Heart left ventricle (tissue), 16 donors: ENCODE measurements around the gene RASSF1. TPM values are rescaled to one million over a fixed set of nuclear protein-coding genes. Genes with fewer than 3 reads are reported as not detected.

Experiments used
- ATAC-seq, 4 donors: fragments of 200-7000 bp; cut with Tn5 transposase; one replicate each; pipeline ENCODE4 v1.9.1; 2020 to 2022; ENCODE audit warnings: moderate library complexity in 4 of 4, mild to moderate bottlenecking in 3 of 4, moderate number of reproducible peaks in 1 of 4
- DNase-seq, 5 donors: peaks; one replicate each; pipeline ENCODE4 v3.0.0-alpha.2; 2020
- H3K27ac ChIP-seq, 12 donors: fragments of 200-600 bp; sonication (generic) in 4 of 12; one replicate each; pipeline versions ENCODE4 v1.5.0 to v1.8.0; 2016 to 2022; ENCODE audit warnings: mild to moderate bottlenecking in 2 of 12
- H3K27me3 ChIP-seq, 9 donors: fragments of 200-600 bp; sonication (generic) in 2 of 9; one replicate each; pipeline versions ENCODE4 v1.5.1 to v1.8.0; 2016 to 2022; ENCODE audit warnings: mild to moderate bottlenecking in 3 of 9
- H3K36me3 ChIP-seq, 9 donors: fragments of 200-600 bp; sonication (generic) in 2 of 9; one replicate each; pipeline versions ENCODE4 v1.5.0 to v1.8.0; 2018 to 2022; ENCODE audit warnings: mild to moderate bottlenecking in 2 of 9
- H3K4me1 ChIP-seq, 12 donors: fragments of 200-600 bp; sonication (generic) in 4 of 12; one replicate each; pipeline versions ENCODE4 v1.5.0 to v1.8.0; 2016 to 2022; ENCODE audit warnings: mild to moderate bottlenecking in 3 of 12
- H3K4me3 ChIP-seq, 12 donors: fragments of 200-600 bp; sonication (generic) in 4 of 12; one replicate each; pipeline versions ENCODE4 v1.5.0 to v1.8.0; 2017 to 2022; ENCODE audit warnings: mild to moderate bottlenecking in 9 of 12, moderate library complexity in 4 of 12
- H3K9me3 ChIP-seq, 12 donors: fragments of 200-600 bp; sonication (generic) in 4 of 12; one replicate each; pipeline versions ENCODE4 v1.5.0 to v1.8.0; 2016 to 2022; ENCODE audit warnings: mild to moderate bottlenecking in 1 of 12
- POLR2A ChIP-seq, 2 donors: fragments of 450-650 bp; IDR thresholded peaks; one replicate each; pipeline ENCODE4 v1.6.1; 2017; ENCODE audit warnings: antibody characterized with exemption in 2 of 2, mild to moderate bottlenecking in 2 of 2, moderate library complexity in 2 of 2
- WGBS, 4 donors: extraction: QIAGEN DNeasy Blood & Tissue Kit in 2 of 4; methylation state at CpG; one replicate each; pipeline versions ENCODE4 v1.1.5 to v1.1.7; 2013 to 2018; 5-methylcytosine and 5-hydroxymethylcytosine counted together
- intact Hi-C, 10 donors: fragments of 100-400 bp; cut with DNase I; formaldehyde crosslinking; loops; one replicate each; pipeline versions ENCODE4 v1.11.1 to v1.14.2; 2022
- polyA plus RNA-seq, 2 donors: library from polyadenylated mRNA; stranded (reverse); fragments of 200-250 nt; gene quantifications; one replicate each; pipeline ENCODE4 v1.2.3, GENCODE V29; 2013
- total RNA-seq, 9 donors: library from RNA; depleted of rRNA in 2 of 9; stranded (reverse); fragments of >200 nt in 2 of 9; fragmentation: NEBNext Ultra II Directional in 3 of 9; extraction: Animal tissue kit (Norgen Biotek cat#: 25700) in 3 of 9; gene quantifications; one replicate each; pipeline versions ENCODE4 v1.1.0 to v1.2.4, GENCODE V29; 2016 to 2023
- TF ChIP-seq, protein P1 (sequence below), 12 donors: fragments of 200-600 bp; sonication (generic) in 4 of 12; IDR thresholded peaks; one replicate each; pipeline versions ENCODE4 v1.5.0 to v1.8.0; 2018 to 2022; ENCODE audit warnings: antibody characterized with exemption in 12 of 12, mild to moderate bottlenecking in 5 of 12
- donor health status: ischemic (EF 13 %, LVEDD 7.1; RV severe dilation, severe dysfunction).
- donor health status: healthy with polysubstance abuse.
- donor health status: DM: no; HTN: yes; CAD: no.
- donor health status: DM: no; HTN: no; CAD: no.
- donor health status: ischemic (EF 25% LVEDD 6.9; RV normal size, moderate dysfunction).
- donor health status: ischemic (EF 25% LVEDD 5.7; RV mildly dilated, moderate dysfunction).
- donor health status: healthy.
- donor health status: DM: yes; HTN: yes; CAD: no.
- donor health status: ischemic (EF 35%, LVEDD 5.7; RV mildly dilated, moderate dysfunction).
- donor health status: nonischemic (EF 11% LVEDD 7.7; RV severe dilation, severe dysfunction).
- donor health status: DM: yes; HTN: yes; CAD: no.
- donor health status: PGD.
- donor health status: ischemic (EF 29% LVEDD 5.4; RV normal size, mild dysfunction).
- donor health status: nonischemic (EF 23%, LVEDD 6.1; RV moderate dilation, normal function).

The RASSF1 gene
- total and polyA plus RNA-seq, 11 donors: 7.9 to 58.6 (median 14.2) TPM

DNA sequence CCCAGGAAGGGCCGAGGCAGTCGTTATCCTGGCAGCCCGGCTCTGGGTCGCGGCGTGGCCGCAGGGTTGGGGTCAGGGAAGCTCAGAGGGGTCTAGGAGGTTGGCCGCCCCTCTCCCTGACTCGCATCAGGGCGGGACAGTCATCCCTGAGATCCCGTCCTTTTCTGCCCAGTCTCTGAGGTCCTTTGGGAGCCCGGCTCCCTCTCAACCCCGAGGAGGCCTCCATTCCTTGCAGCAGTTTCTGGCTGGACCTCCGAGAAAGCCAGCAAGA is 18.6 kb downstream of the RASSF1 start:
- Histone ChIP-seq H3K27ac (peak overlapping the region; percentile 93 to 99 (median 98)), H3K4me1 (peaks cover 6 to 84% (median 63%) of the 10 kb centered on the region in 12 donors), H3K9me3 (no peaks in the 10 kb centered on the region), H3K4me3 (peak overlapping the region; percentile 22 to 97 (median 88)), H3K27me3 (no peaks in the 10 kb centered on the region), H3K36me3 (peaks cover 0 to 50% (median 43%) of the 10 kb centered on the region in 9 donors)
- 21 to 38% (median 22%) methylated on average over 1 to 14 of the region's 14 CpGs for WGBS, 4 donors
- ATAC-seq (no peak), DNase-seq (no peak)
- intact Hi-C loops: loop anchor here in 8 of 10 donors (1.0 to 10.0 kb wide), 7 partner anchors 22 to 130 kb away; partner anchors contain the start of genes GNAI2 (in 3 of the 8), LSMEM2 (in 2 of the 8) and GNAT1 (in 1 of the 8)
- TF ChIP-seq POLR2A (IDR thresholded peaks at IDR 0.05): no peak
- TF ChIP-seq, protein P1, sequence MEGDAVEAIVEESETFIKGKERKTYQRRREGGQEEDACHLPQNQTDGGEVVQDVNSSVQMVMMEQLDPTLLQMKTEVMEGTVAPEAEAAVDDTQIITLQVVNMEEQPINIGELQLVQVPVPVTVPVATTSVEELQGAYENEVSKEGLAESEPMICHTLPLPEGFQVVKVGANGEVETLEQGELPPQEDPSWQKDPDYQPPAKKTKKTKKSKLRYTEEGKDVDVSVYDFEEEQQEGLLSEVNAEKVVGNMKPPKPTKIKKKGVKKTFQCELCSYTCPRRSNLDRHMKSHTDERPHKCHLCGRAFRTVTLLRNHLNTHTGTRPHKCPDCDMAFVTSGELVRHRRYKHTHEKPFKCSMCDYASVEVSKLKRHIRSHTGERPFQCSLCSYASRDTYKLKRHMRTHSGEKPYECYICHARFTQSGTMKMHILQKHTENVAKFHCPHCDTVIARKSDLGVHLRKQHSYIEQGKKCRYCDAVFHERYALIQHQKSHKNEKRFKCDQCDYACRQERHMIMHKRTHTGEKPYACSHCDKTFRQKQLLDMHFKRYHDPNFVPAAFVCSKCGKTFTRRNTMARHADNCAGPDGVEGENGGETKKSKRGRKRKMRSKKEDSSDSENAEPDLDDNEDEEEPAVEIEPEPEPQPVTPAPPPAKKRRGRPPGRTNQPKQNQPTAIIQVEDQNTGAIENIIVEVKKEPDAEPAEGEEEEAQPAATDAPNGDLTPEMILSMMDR (IDR thresholded peaks at IDR 0.05): no peak

DNA sequence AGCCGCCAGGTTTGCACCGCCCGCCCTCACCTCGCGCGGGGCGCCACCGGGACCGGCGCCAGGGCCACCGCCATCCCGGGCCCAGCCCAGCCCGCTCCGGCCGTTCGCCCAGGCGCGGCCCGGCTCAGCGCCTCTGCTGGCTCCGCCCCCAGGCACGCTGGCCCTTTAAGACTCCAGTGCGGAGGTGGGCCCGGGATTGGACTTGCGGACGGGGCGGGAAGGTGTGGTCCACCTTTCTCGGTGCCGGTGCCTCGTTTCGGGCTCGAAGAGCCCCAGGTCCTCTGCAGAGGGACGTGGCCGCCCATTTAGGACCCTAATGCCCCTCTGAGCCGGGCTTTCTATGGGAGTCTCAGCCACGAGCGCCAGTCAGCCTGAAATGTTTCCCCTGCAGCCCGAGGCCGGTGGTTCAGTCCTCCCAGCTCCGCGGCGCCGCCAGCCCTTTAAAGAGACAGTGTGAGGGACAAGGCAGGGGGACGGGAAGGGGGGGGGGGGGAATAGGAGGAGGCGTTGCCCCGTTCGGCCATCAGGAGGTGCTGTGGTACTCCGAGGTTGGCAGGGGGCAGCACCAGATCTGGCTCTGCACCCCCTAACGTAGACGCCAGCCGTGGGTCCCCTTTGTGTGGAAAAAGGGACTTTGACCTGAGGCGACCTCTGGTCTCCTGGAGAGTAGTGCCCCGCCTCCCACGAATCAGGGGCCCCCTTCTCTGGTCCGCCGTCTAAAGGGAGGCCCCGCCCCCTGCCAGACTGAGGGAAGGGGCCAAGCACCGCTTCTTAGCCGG is 19.1 kb downstream of the RASSF1 start:
- H3K27me3 ChIP-seq: no peaks in the 10 kb centered on the region
- peaks cover 0 to 55% (median 48%) of the 10 kb centered on the region in 9 donors for H3K36me3 ChIP-seq
- ATAC-seq (peak; percentile 44 to 82 (median 68)), DNase-seq (peak; percentile 91 to 95 (median 93))
- 0 to 2% (median 1%) methylated on average over 10 to 59 of the region's 59 CpGs for WGBS, 4 donors
- H3K27ac ChIP-seq: peak overlapping the region; percentile 93 to 99 (median 98)
- no peaks in the 10 kb centered on the region for H3K9me3 ChIP-seq
- peak overlapping the region; percentile 62 to 97 (median 88) for H3K4me3 ChIP-seq
- H3K4me1 ChIP-seq: peaks cover 5 to 85% (median 61%) of the 10 kb centered on the region in 12 donors
- intact Hi-C loops: loop anchor here in 9 of 10 donors (1.0 to 10.0 kb wide), 9 partner anchors 17 to 129 kb away; partner anchors contain the start of genes GNAI2 (in 3 of the 9), HYAL1 (in 2 of the 9), LSMEM2 (in 2 of the 9) and GNAT1 (in 1 of the 9)
- TF ChIP-seq, protein P1 (IDR thresholded peaks at IDR 0.05): peak; percentile 27 to 80 (median 60)
- TF ChIP-seq POLR2A (IDR thresholded peaks at IDR 0.05): peak in 1 of 2 donors; percentile 76

DNA sequence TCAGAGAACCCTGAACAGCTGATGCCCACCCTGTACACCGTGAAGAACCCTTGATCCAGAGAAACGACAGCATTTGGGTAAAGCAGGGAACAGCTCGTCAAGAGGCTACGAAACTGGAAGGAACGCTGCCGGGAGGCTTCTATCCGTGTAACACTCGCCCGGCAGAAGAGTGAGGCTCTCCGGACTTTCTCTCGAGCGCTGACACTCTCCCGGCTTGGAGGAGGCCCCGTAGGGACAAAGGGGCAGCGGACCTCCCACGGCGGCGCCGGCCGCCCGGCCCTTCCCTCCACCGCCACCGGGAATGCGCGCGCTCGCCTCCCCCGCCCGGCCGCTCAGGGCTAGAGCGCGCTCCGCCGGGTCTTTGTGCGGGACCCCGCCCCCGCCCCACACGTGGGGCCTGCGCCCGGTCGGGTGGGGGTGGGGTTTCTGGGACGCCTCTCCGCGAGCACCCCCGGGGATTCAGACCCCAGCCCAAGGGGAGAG is 19.7 kb downstream of the RASSF1 start:
- Histone ChIP-seq H3K9me3 (no peaks in the 10 kb centered on the region), H3K4me3 (peak overlapping the region; percentile 62 to 97 (median 88)), H3K36me3 (peaks cover 0 to 56% (median 48%) of the 10 kb centered on the region in 9 donors), H3K27ac (peak overlapping the region; percentile 93 to 99 (median 98)), H3K4me1 (peaks cover 5 to 88% (median 61%) of the 10 kb centered on the region in 12 donors), H3K27me3 (no peaks in the 10 kb centered on the region)
- ATAC-seq (peak in 3 of 4 donors; percentile 11 to 71 (median 65)), DNase-seq (peak; percentile 84 to 89 (median 88))
- intact Hi-C loops: loop anchor here in 8 of 10 donors (2.0 to 10.0 kb wide), 7 partner anchors 16 to 129 kb away; partner anchors contain the start of genes GNAI2 (in 3 of the 8), HYAL1 (in 2 of the 8), LSMEM2 (in 2 of the 8) and GNAT1 (in 1 of the 8)
- no peak for TF ChIP-seq POLR2A (IDR thresholded peaks at IDR 0.05)
- 0 to 1% (median 0%) methylated on average over 19 to 45 of the region's 45 CpGs for WGBS, 4 donors

DNA sequence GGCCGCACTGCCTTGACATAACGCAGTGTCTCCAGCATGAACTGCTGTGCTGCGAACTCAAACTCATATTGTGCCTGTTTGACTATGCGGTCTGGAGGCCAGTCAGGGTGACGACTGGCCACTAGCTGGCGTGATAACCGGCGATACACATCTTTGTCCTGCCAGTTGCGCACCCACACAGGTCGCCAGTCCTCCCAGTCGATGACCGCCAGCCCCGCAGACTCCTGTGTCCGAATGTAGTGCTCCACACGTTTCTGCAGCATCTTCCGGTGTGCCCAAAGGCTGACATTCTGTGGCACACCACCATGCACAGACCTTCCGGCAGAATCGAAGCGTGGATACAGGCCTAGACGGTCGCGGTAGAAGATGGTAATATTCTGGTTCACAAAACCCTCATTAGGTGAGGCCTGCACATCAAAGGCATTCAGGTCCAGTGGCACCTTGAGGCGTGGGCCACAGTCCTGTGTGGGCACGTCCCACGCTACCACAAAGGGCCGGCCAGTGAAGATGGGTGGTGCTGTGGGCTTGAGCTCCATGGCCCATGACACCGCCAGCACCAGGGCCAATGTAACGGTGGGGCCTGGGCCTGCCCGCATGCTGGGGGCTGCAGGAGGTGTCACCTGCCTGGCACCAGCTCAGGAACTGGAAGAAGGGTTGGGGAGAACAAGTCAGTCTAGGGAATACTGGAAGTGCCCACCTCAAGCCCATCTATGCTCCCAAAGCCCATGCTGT is 20.6 kb downstream of the RASSF1 start:
- no peaks in the 10 kb centered on the region for H3K27me3 ChIP-seq

More for the DNA sequence above, 20.6 kb downstream of the RASSF1 start:
- DNase-seq (peak in 3 of 5 donors; percentile 14 to 49 (median 25)), ATAC-seq (no peak)
- peak overlapping the region; percentile 62 to 97 (median 88) for H3K4me3 ChIP-seq
- TF ChIP-seq, protein P1 (IDR thresholded peaks at IDR 0.05): peak in 1 of 12 donors; percentile 4
- TF ChIP-seq POLR2A (IDR thresholded peaks at IDR 0.05): no peak
- peak overlapping the region; percentile 93 to 99 (median 98) for H3K27ac ChIP-seq
- peaks cover 5 to 79% (median 61%) of the 10 kb centered on the region in 12 donors for H3K4me1 ChIP-seq
- H3K36me3 ChIP-seq: peaks cover 0 to 52% (median 43%) of the 10 kb centered on the region in 9 donors
- no peaks in the 10 kb centered on the region for H3K9me3 ChIP-seq
- WGBS, 4 donors: 62 to 70% (median 67%) methylated on average over 14 to 29 of the region's 29 CpGs
- intact Hi-C loops: loop anchor here in 9 of 10 donors (2.0 to 10.0 kb wide), 7 partner anchors 15 to 128 kb away; partner anchors contain the start of genes GNAI2 (in 3 of the 9), HYAL1 (in 2 of the 9), LSMEM2 (in 2 of the 9) and GNAT1 (in 1 of the 9)
